Neuronal stem cell (in vitro differentiated cells): ENCODE results near the gene FAM107B.

Source experiments
- DNase-seq: peaks from one replicate; pipeline ENCODE4 v3.0.0-alpha.2; 2013; ENCODE audit warnings: low spot score
- H2AFZ ChIP-seq: one replicate; pipeline ENCODE4 v1.6.1; 2013; ENCODE audit warnings: mild to moderate bottlenecking, low read length, inconsistent platforms
- H2AK5ac ChIP-seq: 2 replicates; pipeline ENCODE4 v1.6.1; 2013; ENCODE audit warnings: low read depth, mild to moderate bottlenecking, inconsistent platforms, low read length, moderate library complexity, mixed read lengths
- H2BK120ac ChIP-seq: 2 replicates; pipeline ENCODE4 v1.6.1; 2013; ENCODE audit warnings: low read depth, mild to moderate bottlenecking, inconsistent platforms, low read length, moderate library complexity, mixed read lengths
- H2BK12ac ChIP-seq: one replicate; pipeline ENCODE4 v1.6.1; 2013; ENCODE audit warnings: low read length, inconsistent platforms
- H2BK15ac ChIP-seq: 2 replicates; pipeline ENCODE4 v1.6.1; 2013; ENCODE audit warnings: mild to moderate bottlenecking, low read length, inconsistent platforms, mixed read lengths
- H2BK5ac ChIP-seq: one replicate; pipeline ENCODE4 v1.6.1; 2013; ENCODE audit warnings: inconsistent platforms, mild to moderate bottlenecking, low read length, moderate library complexity
- H3K14ac ChIP-seq: one replicate; pipeline ENCODE4 v1.6.1; 2013; ENCODE audit warnings: low read length, inconsistent platforms
- H3K18ac ChIP-seq: 2 replicates; pipeline ENCODE4 v1.6.1; 2013; ENCODE audit warnings: low read length, inconsistent platforms
- H3K23ac ChIP-seq: 2 replicates; pipeline ENCODE4 v1.6.1; 2013; ENCODE audit warnings: low read depth, mild to moderate bottlenecking, mixed read lengths, low read length, inconsistent platforms; ENCODE audit not compliant: poor library complexity
- H3K27ac ChIP-seq: replicated peaks from 3 replicates; pipeline ENCODE4 v1.5.1; 2013; ENCODE audit warnings: low read length, inconsistent platforms
- H3K27me3 ChIP-seq, 3 experiments: 2 replicates each; pipeline ENCODE4 v1.6.1; 2013; ENCODE audit warnings: low read length in 3 of 3, mild to moderate bottlenecking in 2 of 3, inconsistent platforms in 1 of 3, low read depth in 1 of 3, mixed read lengths in 1 of 3, moderate library complexity in 1 of 3; ENCODE audit not compliant: control insufficient read depth in 3 of 3, insufficient read depth in 3 of 3
- H3K36me3 ChIP-seq, 2 donors: replicated peaks in 1 of 2; 2 replicates each; pipeline ENCODE4 v1.6.1; 2013; ENCODE audit warnings: low read length in 2 of 2; ENCODE audit not compliant: control insufficient read depth in 2 of 2, insufficient read depth in 2 of 2
- H3K4ac ChIP-seq: 2 replicates; pipeline ENCODE4 v1.6.1; 2013; ENCODE audit warnings: inconsistent platforms, mild to moderate bottlenecking, low read length, moderate library complexity
- H3K4me1 ChIP-seq, 2 donors: 1 replicate in 1 of 2; 2 replicates in 1 of 2; pipeline ENCODE4 v1.6.1; 2013; ENCODE audit warnings: low read length in 2 of 2, low read depth in 1 of 2; ENCODE audit not compliant: control insufficient read depth in 2 of 2, insufficient read depth in 1 of 2
- H3K4me2 ChIP-seq: one replicate; pipeline ENCODE4 v1.6.1; 2013; ENCODE audit warnings: mild to moderate bottlenecking, low read length, inconsistent platforms; ENCODE audit not compliant: insufficient read depth, poor library complexity, severe bottlenecking
- H3K4me3 ChIP-seq, 2 donors: 2 replicates each; pipeline ENCODE4 v1.5.1; 2013; ENCODE audit warnings: low read length in 2 of 2, mild to moderate bottlenecking in 2 of 2, inconsistent platforms in 1 of 2, moderate library complexity in 1 of 2
- H3K79me1 ChIP-seq: one replicate; pipeline ENCODE4 v1.6.1; 2013; ENCODE audit warnings: low read depth, mild to moderate bottlenecking, inconsistent platforms, low read length, moderate library complexity
- H3K9ac ChIP-seq: one replicate; pipeline ENCODE4 v1.6.1; 2013; ENCODE audit warnings: mild to moderate bottlenecking, low read depth, low read length, inconsistent platforms; ENCODE audit not compliant: poor library complexity
- H3K9me3 ChIP-seq, 2 donors: replicated peaks in 1 of 2; 2 replicates each; pipeline versions ENCODE3 to v1.6.1; 2013; ENCODE audit warnings: low read length in 2 of 2, mild to moderate bottlenecking in 2 of 2, inconsistent platforms in 1 of 2, low read depth in 1 of 2, mixed read lengths in 1 of 2, moderate library complexity in 1 of 2; ENCODE audit not compliant: control insufficient read depth in 2 of 2, insufficient read depth in 1 of 2
- H4K8ac ChIP-seq: one replicate; pipeline ENCODE4 v1.6.1; 2013; ENCODE audit warnings: low read depth, mild to moderate bottlenecking, inconsistent platforms, low read length, moderate library complexity
- H4K91ac ChIP-seq: one replicate; pipeline ENCODE4 v1.6.1; 2013; ENCODE audit warnings: low read length, low read depth, mild to moderate bottlenecking, inconsistent platforms; ENCODE audit not compliant: poor library complexity
- WGBS, 2 donors: extraction: QIAGEN DNeasy Blood & Tissue Kit; methylation state at CpG; one replicate each; pipeline ENCODE4 v1.1.7; 2013; ENCODE audit warnings: missing lambda C conversion rate in 2 of 2, mixed read lengths in 1 of 2; ENCODE audit not compliant: insufficient read length in 2 of 2, insufficient replicate concordance in 1 of 2; ENCODE audit errors: extremely low coverage in 2 of 2; 5-methylcytosine and 5-hydroxymethylcytosine counted together

The FAM107B gene

DNA sequence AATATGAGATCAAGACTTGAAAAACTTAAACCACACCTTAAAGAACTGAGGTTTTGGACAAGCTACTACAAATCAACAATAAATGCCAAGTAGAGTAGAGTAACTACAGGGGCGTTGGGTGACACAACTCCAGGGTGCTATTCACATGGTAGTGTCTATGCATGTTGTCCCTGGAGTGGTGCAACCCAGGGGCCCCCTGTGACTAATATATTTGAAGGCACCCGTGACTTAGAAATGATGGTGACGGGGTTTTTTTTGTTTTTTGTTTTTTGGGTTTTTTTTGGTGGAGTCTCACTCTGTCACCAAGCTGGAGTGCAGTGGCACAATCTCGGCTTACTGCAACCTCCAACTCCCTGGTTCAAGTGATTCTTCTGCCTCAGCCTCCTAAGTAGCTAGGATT is 106.9 kb downstream of the FAM107B start:
- Histone ChIP-seq H2BK120ac (no peak overlapping the region), H3K9ac (no peak overlapping the region), H2AFZ (no peak overlapping the region), H3K4me2 (no peak overlapping the region), H2BK5ac (no peak overlapping the region), H3K79me1 (no peaks in the 10 kb centered on the region), H3K4me3 (no peak overlapping the region), H4K8ac (no peak overlapping the region), H3K4ac (no peak overlapping the region), H2BK15ac (no peak overlapping the region), H3K23ac (no peak overlapping the region), H3K14ac (no peak overlapping the region), H3K36me3 (no peaks in the 10 kb centered on the region), H2BK12ac (no peak overlapping the region), H3K18ac (no peak overlapping the region), H3K27ac (no peak overlapping the region), H3K27me3 (no peaks in the 10 kb centered on the region), H4K91ac (no peak overlapping the region), H2AK5ac (no peak overlapping the region), H3K9me3 (no peaks in the 10 kb centered on the region), H3K4me1 (no peaks in the 10 kb centered on the region)
- no CpG with 5 or more reads among the region's 4 CpGs for WGBS, 2 donors
- DNase-seq = no peak

DNA sequence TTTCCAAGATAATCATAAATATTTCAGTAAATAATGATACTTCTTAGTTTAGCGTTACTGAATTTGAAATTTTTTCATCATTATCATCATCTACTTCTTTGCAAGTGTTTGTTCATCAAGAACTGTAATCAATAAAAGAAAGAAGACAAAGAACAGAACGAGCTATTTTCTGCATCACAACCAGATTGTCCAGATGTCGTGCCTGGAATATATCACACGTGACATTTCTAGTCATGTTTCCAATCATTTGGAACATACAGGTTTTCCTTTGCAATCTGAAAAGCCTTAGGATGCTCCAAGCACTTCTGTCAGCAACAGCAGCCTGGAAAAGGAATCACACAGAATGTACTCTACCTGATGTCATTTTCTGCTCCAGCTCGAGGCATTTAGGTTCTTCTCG is 107.4 kb downstream of the FAM107B start:
- Histone ChIP-seq H3K27me3 (no peaks in the 10 kb centered on the region), H2AK5ac (no peak overlapping the region), H3K36me3 (no peaks in the 10 kb centered on the region), H2BK120ac (no peak overlapping the region), H2BK15ac (no peak overlapping the region), H3K4ac (no peak overlapping the region), H3K4me2 (no peak overlapping the region), H2AFZ (no peak overlapping the region), H3K14ac (no peak overlapping the region), H3K4me1 (no peaks in the 10 kb centered on the region), H3K9ac (no peak overlapping the region), H4K91ac (no peak overlapping the region), H3K23ac (no peak overlapping the region), H4K8ac (no peak overlapping the region), H3K9me3 (no peaks in the 10 kb centered on the region), H2BK12ac (no peak overlapping the region), H3K4me3 (no peak overlapping the region), H3K79me1 (no peaks in the 10 kb centered on the region), H2BK5ac (no peak overlapping the region), H3K27ac (no peak overlapping the region), H3K18ac (no peak overlapping the region)
- no peak for DNase-seq
- WGBS, 2 donors = no CpG with 5 or more reads among the region's 6 CpGs

DNA sequence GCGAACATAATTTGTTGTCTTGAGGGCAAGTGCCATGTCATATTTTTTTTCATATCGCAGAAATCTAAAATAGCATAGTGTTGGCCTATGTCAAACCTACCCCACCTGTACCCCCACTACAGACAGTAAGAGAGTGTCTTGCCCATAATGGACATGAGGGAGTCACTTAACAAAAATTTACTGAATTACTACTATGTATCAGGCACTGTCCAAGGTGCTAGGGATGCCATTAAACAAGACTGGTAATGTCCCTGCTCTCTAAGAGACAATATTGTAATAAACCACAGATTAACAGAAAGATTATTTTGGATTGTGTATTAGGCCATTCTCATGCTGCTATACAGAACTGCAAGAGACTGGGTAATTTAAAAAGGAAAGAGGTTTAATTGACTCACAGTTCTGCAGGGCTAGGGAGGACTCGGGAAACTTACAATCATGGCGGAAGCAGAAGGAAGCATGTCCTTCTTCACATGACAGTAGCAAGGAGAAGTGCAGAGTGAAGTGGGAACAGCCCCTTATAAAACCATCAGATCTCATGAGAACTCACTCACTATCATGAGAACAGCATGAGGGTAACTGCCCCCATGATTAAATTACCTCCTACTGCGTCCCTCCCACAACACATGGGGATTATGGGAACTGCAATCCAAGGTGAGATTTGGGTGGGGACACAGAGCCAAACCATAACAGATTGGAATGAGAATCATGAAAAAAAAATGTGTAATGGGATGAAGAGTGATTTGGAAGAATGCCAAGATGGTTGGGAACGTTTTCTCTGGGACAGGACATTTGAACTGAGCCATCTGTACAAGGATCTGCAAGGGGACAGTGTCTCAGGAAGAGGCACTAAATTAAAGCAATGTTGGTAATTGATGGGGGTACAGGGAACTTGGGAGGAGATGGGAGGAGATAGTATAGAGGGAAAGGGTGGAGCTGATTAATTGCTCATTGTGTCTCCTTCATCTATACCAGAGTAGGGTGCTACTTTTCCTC is 108.5 kb downstream of the FAM107B start:
- no peaks in the 10 kb centered on the region for H3K9me3 ChIP-seq
- H2BK120ac ChIP-seq = no peak overlapping the region
- H3K27me3 ChIP-seq = no peaks in the 10 kb centered on the region
- H2BK15ac ChIP-seq = no peak overlapping the region
- H2BK12ac ChIP-seq = no peak overlapping the region
- no CpG with 5 or more reads among the region's 6 CpGs for WGBS, 2 donors
- no peaks in the 10 kb centered on the region for H3K79me1 ChIP-seq
- no peak overlapping the region for H4K8ac ChIP-seq
- H3K36me3 ChIP-seq = no peaks in the 10 kb centered on the region
- no peak overlapping the region for H2BK5ac ChIP-seq
- H3K23ac ChIP-seq = no peak overlapping the region
- no peak overlapping the region for H3K14ac ChIP-seq
- no peak for DNase-seq
- H3K4me1 ChIP-seq = no peaks in the 10 kb centered on the region
- no peak overlapping the region for H3K27ac ChIP-seq
- H3K18ac ChIP-seq = no peak overlapping the region
- H3K4me2 ChIP-seq = no peak overlapping the region
- no peak overlapping the region for H3K9ac ChIP-seq
- no peak overlapping the region for H3K4ac ChIP-seq
- no peak overlapping the region for H3K4me3 ChIP-seq
- no peak overlapping the region for H4K91ac ChIP-seq
- H2AFZ ChIP-seq = no peak overlapping the region
- no peak overlapping the region for H2AK5ac ChIP-seq

DNA sequence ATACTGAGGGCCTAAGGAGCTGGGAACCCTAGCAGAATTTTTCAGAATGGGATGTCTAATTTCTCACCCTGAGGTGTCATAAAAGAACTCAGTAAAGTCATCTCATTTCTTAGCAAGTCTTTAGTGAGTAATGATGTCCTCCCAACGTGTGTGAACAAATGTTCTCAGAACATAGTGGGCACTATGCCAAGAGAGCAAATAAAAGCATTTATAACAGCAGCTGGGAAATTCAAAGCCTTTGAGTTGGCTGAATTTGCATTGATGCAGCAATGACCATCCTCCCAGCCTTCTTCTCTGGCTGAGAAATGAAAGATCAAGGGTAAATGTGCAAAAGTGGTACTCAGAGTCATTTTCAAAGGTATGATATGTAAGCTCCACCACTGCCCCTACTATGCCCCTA is 109.4 kb downstream of the FAM107B start:
- Histone ChIP-seq H4K91ac (no peak overlapping the region), H3K4ac (no peak overlapping the region), H3K4me2 (no peak overlapping the region), H3K79me1 (no peaks in the 10 kb centered on the region), H3K4me1 (no peaks in the 10 kb centered on the region), H2BK12ac (no peak overlapping the region), H2BK5ac (no peak overlapping the region), H2BK15ac (no peak overlapping the region), H3K27me3 (no peaks in the 10 kb centered on the region), H3K9me3 (no peaks in the 10 kb centered on the region), H3K23ac (no peak overlapping the region), H3K27ac (no peak overlapping the region), H3K14ac (no peak overlapping the region), H4K8ac (no peak overlapping the region), H3K4me3 (no peak overlapping the region), H3K9ac (no peak overlapping the region), H2AFZ (no peak overlapping the region), H2AK5ac (no peak overlapping the region), H3K36me3 (no peaks in the 10 kb centered on the region), H3K18ac (no peak overlapping the region), H2BK120ac (no peak overlapping the region)
- no peak for DNase-seq
- WGBS, 2 donors = no CpG with 5 or more reads among the region's 1 CpG
